ENCODE measurements around the gene TTC33.
A peak's percentile ranks its signal among the peaks of the same experiment; 100 is the strongest.
"Not testable (repeated sequence)": the region's sequence is repeated elsewhere in the genome, so short reads cannot be mapped to it uniquely, and the experiment has no call there.

TTC33 gene

GRCh38 chr5:40717281-40717680, 38.5 kb downstream of the TTC33 start:
- no peak for DNase-seq (ENCODE audit: low spot score)

GRCh38 chr5:40716590-40716989, 39.2 kb downstream of the TTC33 start:
- no peak for DNase-seq (ENCODE audit: low spot score)

- no peak for DNase-seq (ENCODE audit: low spot score)
These were observed 39.8 kb downstream of the TTC33 start for GRCh38 chr5:40716000-40716399.

GRCh38 chr5:40714001-40714400, 41.8 kb downstream of the TTC33 start:
- no peak for DNase-seq (ENCODE audit: low spot score)

- not testable (repeated sequence) for DNase-seq (ENCODE audit: low spot score)
These were observed 45.2 kb downstream of the TTC33 start for GRCh38 chr5:40710575-40710974.

- DNase-seq (ENCODE audit: low spot score): not testable (repeated sequence)
These were observed 50.3 kb downstream of the TTC33 start for GRCh38 chr5:40705484-40705883.

- not testable (repeated sequence) for DNase-seq (ENCODE audit: low spot score)
These were observed 53.7 kb downstream of the TTC33 start for GRCh38 chr5:40702027-40702426.

- DNase-seq (ENCODE audit: low spot score): no peak
These were observed 55.5 kb downstream of the TTC33 start for GRCh38 chr5:40700116-40700782.

- no peak for DNase-seq (ENCODE audit: low spot score)
These were observed 61.3 kb downstream of the TTC33 start for GRCh38 chr5:40694433-40694832.

GRCh38 chr5:40691894-40692293, 63.9 kb downstream of the TTC33 start:
- DNase-seq (ENCODE audit: low spot score): no peak

- DNase-seq (ENCODE audit: low spot score): no peak
These were observed 65.5 kb downstream of the TTC33 start for GRCh38 chr5:40690267-40690666.

- peak; percentile 87 for DNase-seq (ENCODE audit: low spot score)
These were observed 66.3 kb downstream of the TTC33 start for GRCh38 chr5:40689438-40689837.

GRCh38 chr5:40688996-40689395, 66.8 kb downstream of the TTC33 start:
- DNase-seq (ENCODE audit: low spot score): no peak

GRCh38 chr5:40688127-40688761, 67.5 kb downstream of the TTC33 start:
- peak; percentile 88 for DNase-seq (ENCODE audit: low spot score)

GRCh38 chr5:40687321-40687720, 68.4 kb downstream of the TTC33 start:
- DNase-seq (ENCODE audit: low spot score): no peak

GRCh38 chr5:40685976-40686486, 69.7 kb downstream of the TTC33 start:
- DNase-seq (ENCODE audit: low spot score): no peak

GRCh38 chr5:40685193-40685592, 70.6 kb downstream of the TTC33 start:
- no peak for DNase-seq (ENCODE audit: low spot score)

- no peak for DNase-seq (ENCODE audit: low spot score)
These were observed 72.5 kb downstream of the TTC33 start for GRCh38 chr5:40683305-40683704.

- DNase-seq (ENCODE audit: low spot score): no peak
These were observed 73.4 kb downstream of the TTC33 start for GRCh38 chr5:40682154-40683017.

GRCh38 chr5:40681363-40682153, 74.2 kb downstream of the TTC33 start:
- DNase-seq (ENCODE audit: low spot score): peak; percentile 52

- peak; percentile 64 for DNase-seq (ENCODE audit: low spot score)
These were observed 74.9 kb downstream of the TTC33 start for GRCh38 chr5:40680741-40681362.
